RWPE2 (cell line): ENCODE measurements around the gene EPHA2.

Experiments used
- ATAC-seq: fragments of 200-7000 bp; cut with Tn5 transposase; 3 replicates; pipeline ENCODE4 v1.9.1; 2021; ENCODE audit warnings: low read depth
- DNase-seq: peaks from one replicate; pipeline ENCODE4 v3.0.0-alpha.2; 2020; ENCODE audit warnings: low spot score
- H3K27ac ChIP-seq: fragments of 450-650 bp; 2 replicates; pipeline ENCODE4 v1.5.1; 2017; ENCODE audit warnings: mild to moderate bottlenecking; ENCODE audit not compliant: poor library complexity, severe bottlenecking
- H3K27me3 ChIP-seq: fragments of 250-450 bp; sonication (Bioruptor Pico); 2 replicates; pipeline ENCODE4 v1.5.1; 2021; ENCODE audit warnings: mild to moderate bottlenecking, moderate library complexity; ENCODE audit not compliant: insufficient read depth, poor library complexity, severe bottlenecking
- H3K36me3 ChIP-seq: fragments of 250-450 bp; sonication (Bioruptor Pico); 2 replicates; pipeline ENCODE4 v1.5.1; 2020; ENCODE audit warnings: low read depth, mild to moderate bottlenecking, moderate library complexity
- H3K4me1 ChIP-seq: fragments of 250-450 bp; sonication (Bioruptor Pico); 2 replicates; pipeline ENCODE4 v1.5.1; 2021; ENCODE audit warnings: mild to moderate bottlenecking, moderate library complexity; ENCODE audit not compliant: insufficient read depth, poor library complexity, severe bottlenecking
- H3K4me3 ChIP-seq: fragments of 250-450 bp; sonication (Bioruptor Pico); 2 replicates; pipeline ENCODE4 v1.5.1; 2021; ENCODE audit warnings: mild to moderate bottlenecking, moderate library complexity; ENCODE audit not compliant: severe bottlenecking
- H3K9me3 ChIP-seq: fragments of 250-450 bp; sonication (Bioruptor Pico); 2 replicates; pipeline ENCODE4 v1.5.1; 2021; ENCODE audit warnings: mild to moderate bottlenecking, moderate library complexity; ENCODE audit not compliant: severe bottlenecking
- CTCF ChIP-seq: fragments of 450-650 bp; IDR thresholded peaks from one replicate; pipeline ENCODE4 v1.5.1; 2017; ENCODE audit warnings: mild to moderate bottlenecking, moderate library complexity; ENCODE audit not compliant: poor library complexity, severe bottlenecking

Gene EPHA2

DNA sequence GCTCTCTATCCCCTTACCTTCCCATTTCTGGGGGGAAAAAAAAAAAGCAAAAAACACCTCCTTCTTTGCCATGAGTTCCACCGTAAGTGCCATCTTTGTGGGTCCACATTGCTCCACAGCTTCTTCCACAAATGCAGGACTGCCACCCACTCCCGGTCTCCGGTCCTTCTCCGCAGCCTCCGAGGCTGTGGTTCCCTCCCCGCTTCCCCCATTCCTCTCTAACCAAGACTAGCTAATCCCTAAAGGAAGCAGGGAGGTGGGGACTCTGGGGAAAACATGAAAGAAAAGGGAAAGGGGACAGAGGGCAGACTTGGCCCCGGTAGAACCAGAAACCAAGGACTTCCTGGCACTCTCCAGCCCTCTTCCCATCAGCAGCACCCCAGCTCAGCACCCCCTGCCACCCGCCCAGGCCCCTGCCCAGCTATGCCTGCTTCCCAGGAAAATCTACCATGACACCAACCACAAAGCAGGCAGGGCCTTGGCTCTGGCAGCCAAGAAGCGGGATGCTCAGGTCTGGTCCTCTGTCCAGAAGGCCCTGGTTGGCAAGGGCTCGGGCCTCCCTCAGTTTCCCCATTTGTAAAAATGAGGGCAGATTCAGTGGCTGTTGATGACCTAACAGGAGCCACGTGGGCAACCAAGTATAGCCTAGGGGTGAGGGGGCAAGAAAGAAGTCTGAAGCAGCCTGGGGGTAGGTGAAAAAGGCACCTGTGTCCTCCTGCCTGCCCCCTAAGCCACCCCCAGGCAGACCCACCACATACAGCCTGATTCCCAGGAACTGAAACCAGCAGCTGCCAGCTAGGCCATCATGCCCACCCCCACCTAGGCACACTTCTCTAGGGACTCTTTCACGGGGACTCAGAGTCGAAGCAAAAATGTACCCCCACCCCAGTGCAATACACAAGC lies 2.5 kb downstream of the EPHA2 start:
- TF ChIP-seq CTCF: no peak
- ATAC-seq: no peak
- peak overlapping the region; percentile 68 for H3K4me3 ChIP-seq
- peak overlapping the region; percentile 99 for H3K27ac ChIP-seq
- no peaks in the 10 kb centered on the region for H3K27me3 ChIP-seq
- H3K4me1 ChIP-seq: peaks cover 43% of the 10 kb centered on the region
- no peak for DNase-seq
- H3K9me3 ChIP-seq: no peaks in the 10 kb centered on the region
- H3K36me3 ChIP-seq: peaks cover 68% of the 10 kb centered on the region

GRCh38 chr1:16152481-16153087 lies 3.3 kb downstream of the EPHA2 start:
- peak overlapping the region; percentile 99 for H3K27ac ChIP-seq
- TF ChIP-seq CTCF: no peak
- H3K27me3 ChIP-seq: no peaks in the 10 kb centered on the region
- peak overlapping the region; percentile 68 for H3K4me3 ChIP-seq
- no peak for ATAC-seq
- DNase-seq: no peak
- no peaks in the 10 kb centered on the region for H3K9me3 ChIP-seq
- peaks cover 46% of the 10 kb centered on the region for H3K4me1 ChIP-seq
- peaks cover 76% of the 10 kb centered on the region for H3K36me3 ChIP-seq

- H3K27me3 ChIP-seq: no peaks in the 10 kb centered on the region
- peak overlapping the region; percentile 99 for H3K27ac ChIP-seq
- no peaks in the 10 kb centered on the region for H3K9me3 ChIP-seq
- H3K4me3 ChIP-seq: peak overlapping the region; percentile 68
- TF ChIP-seq CTCF: no peak
- no peak for DNase-seq
- ATAC-seq: no peak
- H3K4me1 ChIP-seq: peaks cover 52% of the 10 kb centered on the region
- H3K36me3 ChIP-seq: peaks cover 82% of the 10 kb centered on the region
These were observed 3.9 kb downstream of the EPHA2 start for GRCh38 chr1:16151995-16152384.

DNA sequence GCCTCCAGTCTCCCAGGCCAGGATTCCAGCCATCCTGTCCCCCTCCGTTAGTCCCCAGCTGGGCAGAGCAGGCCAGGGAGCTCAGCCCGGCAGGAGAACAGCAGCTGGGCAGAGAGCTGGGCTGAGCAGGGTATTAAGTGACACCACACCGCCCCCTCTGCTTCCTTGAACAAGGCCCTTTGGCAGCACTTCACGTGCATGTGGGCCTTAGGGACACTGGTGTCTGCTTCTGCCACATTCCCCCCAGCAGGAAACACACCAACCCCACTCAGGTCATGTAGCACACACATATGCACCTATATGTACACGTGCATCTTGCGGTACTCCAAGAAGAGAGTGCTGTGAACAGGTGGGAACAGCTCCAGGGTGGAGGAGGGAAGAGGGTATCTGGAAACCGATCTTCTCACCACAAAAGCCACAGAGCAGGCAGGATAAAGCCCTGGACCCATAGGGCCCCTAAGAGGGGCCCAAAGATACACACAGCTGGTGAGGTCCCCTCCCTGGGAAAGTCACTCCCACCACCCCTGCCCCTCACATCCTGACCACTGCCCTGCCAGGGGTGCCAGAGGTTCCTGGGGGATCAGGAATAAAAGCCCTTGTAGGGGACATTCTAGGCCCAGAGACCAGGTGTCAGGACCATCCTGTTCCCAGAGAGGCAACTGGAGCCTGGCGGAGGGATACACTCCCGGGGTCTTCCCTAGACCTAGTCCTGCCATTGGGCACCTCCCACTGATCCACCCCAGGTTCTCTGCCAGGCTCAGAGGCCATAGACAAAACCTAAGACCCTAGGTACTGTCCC lies 4.5 kb downstream of the EPHA2 start:
- H3K4me1 ChIP-seq: peaks cover 55% of the 10 kb centered on the region
- ATAC-seq (no peak), DNase-seq (no peak)
- H3K4me3 ChIP-seq: peak overlapping the region; percentile 68
- no peak for TF ChIP-seq CTCF
- no peaks in the 10 kb centered on the region for H3K27me3 ChIP-seq
- no peaks in the 10 kb centered on the region for H3K9me3 ChIP-seq
- peaks cover 88% of the 10 kb centered on the region for H3K36me3 ChIP-seq
- H3K27ac ChIP-seq: peak overlapping the region; percentile 99
